Measurements from ENCODE around the gene ACOXL.

Gene ACOXL

GRCh38 chr2:110718990-110719389 is 13.4 kb upstream of the ACOXL start:
- no peak for DNase-seq

DNA sequence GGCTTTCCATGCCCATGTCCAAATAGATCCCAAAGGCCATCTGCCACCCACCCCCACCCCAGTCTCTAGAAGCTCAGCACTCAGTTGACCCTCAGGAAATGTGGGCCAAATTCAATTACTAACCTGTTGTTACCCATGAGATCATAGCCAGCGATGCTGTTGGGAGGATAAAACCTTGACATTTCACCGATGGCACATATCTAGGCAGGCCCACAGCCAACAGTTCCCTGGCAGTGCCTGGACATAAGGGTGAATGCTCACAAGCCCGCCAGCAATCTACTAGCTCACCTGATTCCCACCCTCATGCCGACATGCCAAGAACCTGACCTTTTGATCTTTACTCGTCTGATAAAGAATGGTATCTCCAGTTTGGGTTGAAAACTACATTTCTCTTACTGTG is 11.8 kb upstream of the ACOXL start:
- no peak for DNase-seq

DNA sequence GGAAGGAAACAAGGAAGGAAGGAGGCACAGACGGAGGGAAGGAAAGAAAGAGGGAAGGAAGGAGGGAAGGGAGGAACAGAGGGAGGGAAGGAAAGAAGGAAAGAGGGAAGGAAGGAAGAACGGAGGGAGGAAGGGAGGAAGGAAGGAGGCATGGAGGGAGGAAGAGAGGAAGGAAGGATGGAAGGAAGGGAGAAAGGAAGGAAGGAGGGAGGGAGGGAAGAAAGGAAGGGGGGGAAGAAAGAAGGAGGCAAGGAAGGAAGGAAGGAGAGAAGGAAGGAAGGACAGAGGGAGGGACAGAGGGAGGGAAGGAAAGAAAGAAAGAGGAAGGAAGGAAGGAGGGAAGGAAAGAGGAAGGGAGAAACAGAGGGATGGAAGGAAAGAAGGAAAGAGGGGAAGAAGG is 7.6 kb upstream of the ACOXL start:
- DNase-seq, result no peak

DNA sequence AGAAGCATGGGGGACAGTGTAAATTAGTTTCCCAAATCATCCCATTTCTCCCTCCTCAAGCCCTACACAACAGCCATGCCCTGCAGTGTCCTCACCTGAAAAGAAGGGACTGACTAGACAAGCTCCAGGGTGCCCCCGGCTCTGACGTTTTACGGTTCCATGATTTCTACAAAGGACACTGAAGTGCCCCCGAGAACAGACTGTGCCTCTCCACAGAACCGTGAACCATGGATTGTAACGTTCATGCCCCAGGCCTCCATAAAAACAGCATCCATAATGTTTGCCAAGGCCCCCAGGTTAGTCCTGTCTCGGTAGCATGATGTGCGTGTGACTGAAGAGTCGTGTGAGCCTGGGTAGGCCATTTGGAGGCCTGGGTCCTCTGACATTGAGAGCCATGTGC is 7.0 kb upstream of the ACOXL start:
- no peak for DNase-seq

- no peak for DNase-seq
Measured at GRCh38 chr2:110725859-110726258, 6.5 kb upstream of the ACOXL start.

GRCh38 chr2:110726285-110726684 is 6.1 kb upstream of the ACOXL start:
- DNase-seq, result no peak

GRCh38 chr2:110727923-110728322 is 4.5 kb upstream of the ACOXL start:
- DNase-seq, result no peak

- no peak for DNase-seq
Measured at GRCh38 chr2:110729106-110729505, 3.3 kb upstream of the ACOXL start.

DNA sequence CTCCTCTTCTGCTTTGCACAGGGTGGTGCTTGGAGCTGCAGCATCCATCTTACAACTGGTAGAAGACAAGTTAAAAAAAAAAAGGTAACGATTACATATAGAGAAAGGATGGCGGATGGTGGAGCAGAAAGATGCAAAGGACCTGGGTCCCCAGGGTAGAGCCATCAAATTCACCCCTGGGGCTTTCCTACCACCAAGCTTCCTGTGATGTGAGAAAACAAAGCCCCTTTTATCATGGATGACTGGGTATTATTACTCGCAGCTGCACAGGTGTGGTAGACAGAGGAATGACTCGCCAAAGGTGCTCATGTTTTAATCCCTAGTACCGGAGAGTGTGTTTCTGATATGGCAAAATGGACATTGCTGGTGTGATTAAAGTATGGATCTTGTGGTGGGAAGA is 1.3 kb upstream of the ACOXL start:
- DNase-seq, result no peak

GRCh38 chr2:110735366-110735765 is 3.0 kb downstream of the ACOXL start:
- no peak for DNase-seq

DNA sequence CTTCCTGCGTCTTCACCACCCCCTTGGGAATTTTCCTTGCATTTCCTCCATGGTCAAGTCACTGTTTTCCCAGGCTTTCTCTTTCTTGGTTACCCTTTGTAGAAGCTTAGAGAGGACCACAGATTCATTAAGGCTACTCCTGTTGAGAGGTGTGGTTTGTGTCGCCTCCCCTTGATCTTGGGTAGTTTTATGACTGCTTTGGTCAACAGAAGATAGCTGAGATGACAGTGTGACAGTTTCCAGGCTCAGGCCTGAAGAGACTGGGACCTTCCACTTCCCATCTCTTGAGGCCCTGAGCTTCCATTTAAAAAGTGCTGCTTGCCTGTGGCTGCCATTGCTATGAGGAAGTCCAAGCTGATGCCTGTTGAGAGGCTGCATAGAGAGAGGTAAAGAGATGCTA is 5.4 kb downstream of the ACOXL start:
- no peak for DNase-seq

GRCh38 chr2:110740747-110741349 is 8.5 kb downstream of the ACOXL start:
- DNase-seq, result no peak

DNA sequence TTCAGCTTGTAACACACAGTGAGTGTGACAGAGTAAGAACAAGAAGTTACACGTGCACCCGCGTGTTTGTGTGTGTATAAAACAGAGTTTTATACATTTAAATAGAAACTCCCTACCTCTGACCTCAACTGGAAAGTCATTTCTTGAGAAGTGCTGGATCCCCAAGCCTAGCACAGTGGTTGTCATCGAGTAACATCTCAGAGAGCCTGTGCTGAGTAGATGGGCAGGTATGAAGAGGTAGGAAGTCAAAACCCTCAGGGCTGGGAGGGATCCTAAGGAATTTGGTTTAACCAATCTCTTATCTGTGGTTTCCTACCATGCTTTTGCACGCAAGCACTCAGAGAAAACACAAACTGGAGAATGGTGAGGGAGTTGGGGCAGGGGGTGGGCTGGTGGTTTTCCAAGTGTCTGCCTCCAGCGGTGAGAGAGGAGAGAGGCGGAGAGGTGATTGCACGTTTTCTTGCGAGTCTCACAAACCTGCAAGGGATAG is 9.2 kb downstream of the ACOXL start:
- DNase-seq, result no peak

DNA sequence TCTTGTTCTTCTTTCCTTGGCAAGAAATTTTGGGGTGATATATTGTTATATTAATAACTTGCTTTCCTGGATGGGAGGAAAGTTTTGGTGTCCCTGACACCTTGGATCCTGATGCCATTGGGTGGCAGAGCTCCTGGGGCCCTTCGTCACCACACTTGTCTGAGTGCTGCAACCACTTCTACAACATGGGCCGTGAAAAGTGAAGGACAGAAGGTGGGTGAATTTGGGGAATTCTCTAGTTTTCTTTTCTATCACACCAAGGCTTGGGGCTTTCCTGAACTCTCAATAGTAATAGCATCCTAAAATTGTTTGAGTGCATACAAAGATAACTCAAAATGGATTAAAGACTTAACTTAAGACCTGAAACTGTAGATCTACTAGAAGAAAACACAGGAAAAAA is 10.0 kb downstream of the ACOXL start:
- DNase-seq, result no peak

DNA sequence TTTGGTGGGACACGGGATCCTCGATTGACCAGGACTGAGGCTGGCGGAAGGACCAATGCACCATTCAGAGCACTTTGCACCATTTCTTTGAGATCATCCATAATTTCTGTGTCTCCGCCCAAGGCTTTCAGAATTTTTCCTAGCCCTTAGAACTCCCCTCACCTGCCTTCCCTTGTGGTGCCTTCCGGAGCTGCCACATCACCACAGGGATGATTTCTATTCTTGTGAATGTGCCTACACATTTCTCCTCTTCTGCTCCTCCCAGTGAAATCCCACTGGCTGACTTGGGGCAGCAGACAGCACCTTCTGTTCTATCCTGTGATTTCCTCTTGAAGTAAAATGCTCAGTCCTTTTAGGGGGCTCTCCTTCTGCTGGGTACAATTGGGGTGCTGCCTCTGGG is 11.2 kb downstream of the ACOXL start:
- no peak for DNase-seq

DNA sequence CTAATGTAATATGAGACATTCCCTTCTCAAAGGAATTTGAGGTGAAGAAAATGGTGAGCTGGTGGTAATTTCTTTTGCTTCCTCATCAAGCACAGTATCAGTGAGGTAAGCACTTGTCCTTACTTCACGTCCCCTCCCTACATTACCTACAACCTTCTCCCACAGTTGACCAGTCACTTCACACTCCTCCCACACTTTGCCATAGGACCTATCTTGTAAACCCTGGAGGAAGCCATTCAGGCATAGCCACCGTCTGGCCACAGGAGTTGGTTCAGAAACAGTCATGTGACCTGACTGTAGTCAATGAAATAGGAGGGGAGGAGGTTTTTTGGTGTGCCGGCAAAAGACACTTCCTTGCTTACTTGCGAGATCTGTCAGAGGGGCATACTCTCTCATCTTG is 12.1 kb downstream of the ACOXL start:
- DNase-seq, result no peak

GRCh38 chr2:110745048-110745447 is 12.7 kb downstream of the ACOXL start:
- DNase-seq, result no peak

- no peak for DNase-seq
Measured at GRCh38 chr2:110746586-110747521, 14.5 kb downstream of the ACOXL start.

DNA sequence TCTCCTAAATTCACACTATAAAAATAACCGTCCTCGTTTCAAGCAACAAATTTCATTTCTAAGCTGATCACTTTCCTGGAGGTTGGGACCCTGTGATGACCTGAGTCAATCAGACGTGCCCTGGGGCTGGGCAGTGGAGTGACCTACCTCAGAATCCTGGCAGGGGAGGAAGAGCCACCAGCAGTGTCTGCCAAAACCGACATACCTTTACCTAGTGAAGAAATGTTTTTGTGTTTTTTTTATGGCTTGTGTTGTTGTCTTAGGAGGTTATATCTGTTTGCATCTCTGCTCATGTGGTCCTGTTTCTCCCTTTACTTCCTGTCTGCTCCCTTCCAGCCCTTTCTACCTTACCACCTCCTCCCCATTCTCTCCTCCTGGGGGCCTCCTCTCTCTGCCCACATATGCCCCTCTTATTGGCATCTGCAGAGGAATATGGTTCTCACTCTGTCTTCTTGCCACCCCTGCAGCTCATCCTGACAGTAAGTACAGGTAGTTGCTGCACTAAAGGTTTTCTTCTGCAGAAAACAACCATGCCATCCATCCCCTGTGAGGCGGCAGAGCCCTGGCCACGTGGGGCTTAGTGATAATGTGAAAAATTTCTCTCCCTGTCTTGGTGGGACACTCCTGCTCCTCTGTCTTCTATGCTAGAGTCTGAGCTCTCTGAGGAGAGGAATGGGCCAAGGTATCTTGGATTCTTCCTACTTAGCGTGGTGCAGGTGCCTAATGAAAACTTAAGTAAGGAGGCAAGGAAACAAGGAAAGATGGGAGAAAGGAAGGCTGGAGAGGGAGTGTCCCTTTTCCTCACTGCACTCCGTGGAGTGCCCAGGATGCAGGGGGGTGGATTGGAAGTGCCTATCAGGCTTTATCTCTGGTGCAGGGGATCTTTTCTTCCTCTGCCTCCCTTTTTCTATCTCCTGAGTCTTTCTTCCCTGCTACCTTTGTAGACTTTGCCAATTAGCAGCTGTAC is 15.4 kb downstream of the ACOXL start:
- no peak for DNase-seq

DNA sequence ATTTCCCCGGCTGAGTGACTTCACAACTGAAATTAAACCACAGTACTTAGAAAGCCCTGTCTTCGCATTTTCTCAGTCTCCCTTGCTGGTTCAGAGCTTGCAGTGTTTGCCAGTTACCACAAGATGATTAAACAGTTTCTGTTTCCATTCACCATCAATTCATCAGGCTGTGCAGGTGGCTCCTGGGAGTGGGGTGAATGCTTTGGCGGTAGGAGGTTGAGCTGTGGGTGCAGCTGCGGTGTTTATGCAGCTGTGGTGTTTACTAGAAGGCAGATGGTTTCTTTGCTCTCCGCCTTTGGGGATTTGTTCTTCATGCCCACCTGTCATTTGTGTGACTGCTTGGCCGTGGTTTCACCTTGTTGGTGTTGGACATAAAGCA is 16.1 kb downstream of the ACOXL start:
- DNase-seq, result peak; percentile 70 to 72

DNA sequence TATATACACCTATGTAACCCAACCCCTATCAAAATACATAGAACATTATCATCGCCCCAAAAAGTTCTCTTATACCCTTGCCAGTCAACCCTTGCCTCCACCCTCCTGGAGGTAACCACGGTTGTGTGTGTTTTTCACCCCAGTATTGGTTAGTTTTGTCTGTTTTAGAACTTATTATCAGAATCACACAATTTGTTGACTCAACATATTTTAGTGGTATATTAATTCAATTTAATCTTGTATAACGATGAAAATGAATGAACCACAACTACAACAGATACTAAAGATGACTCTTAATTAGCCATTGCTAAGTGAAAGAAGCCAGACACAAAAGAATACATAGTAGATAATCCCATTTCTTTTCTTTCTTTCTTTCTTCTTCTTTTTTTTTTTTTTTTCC is 19.3 kb downstream of the ACOXL start:
- no peak for DNase-seq

DNA sequence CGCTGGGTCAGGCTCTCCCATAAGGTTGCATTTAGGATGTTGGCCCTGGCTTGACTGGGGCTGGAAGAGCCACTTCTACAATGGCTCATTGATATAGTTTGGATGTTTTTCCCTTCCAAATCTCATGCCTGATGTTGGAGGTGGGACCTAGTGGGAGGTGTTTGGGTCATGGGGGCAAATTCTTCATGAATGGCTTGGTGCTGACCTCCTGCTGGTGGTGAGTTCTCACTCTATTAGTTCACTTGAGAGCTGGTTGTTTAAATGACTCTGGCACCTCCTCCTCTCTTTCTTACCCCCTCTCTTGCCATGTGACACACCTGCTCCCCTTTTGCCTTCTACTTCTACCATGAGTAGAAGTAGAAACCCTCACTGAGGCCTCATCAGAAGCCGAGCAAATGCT is 20.5 kb downstream of the ACOXL start:
- DNase-seq, result no peak

DNA sequence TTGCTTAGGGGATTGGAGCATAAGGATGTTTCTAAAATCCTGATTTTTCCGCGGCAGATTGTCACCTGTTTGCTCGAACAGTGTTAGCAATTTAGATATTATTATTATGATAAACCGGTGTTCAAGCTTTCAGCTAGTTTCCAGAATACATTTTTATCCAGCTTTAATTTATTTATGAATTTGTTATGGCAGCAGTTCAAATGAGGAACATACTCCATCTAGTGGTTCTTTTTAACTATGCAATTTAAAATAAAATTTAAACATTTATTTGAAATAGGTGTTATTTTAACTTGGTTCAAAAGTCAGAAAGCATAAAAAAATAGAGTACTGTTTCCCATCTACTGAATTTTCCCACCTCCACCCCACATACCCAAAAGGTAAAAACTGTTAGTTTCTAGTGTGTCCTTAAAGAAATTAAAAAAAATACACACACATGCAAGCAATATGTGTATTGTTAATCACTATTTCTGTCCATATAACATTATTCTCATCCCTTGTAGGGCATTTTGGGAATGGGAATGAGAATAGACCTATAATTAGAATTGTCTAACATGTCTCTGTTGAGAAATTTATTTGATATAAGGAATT is 23.2 kb downstream of the ACOXL start:
- no peak for DNase-seq
